BJ (cell line): ENCODE results near the gene SP110. TPM values are rescaled to one million over a fixed set of nuclear protein-coding genes. Genes with fewer than 3 reads are reported as not detected.
A peak's percentile ranks its signal among the peaks of the same experiment; 100 is the strongest.
"Not testable (repeated sequence)": the region's sequence is repeated elsewhere in the genome, so short reads cannot be mapped to it uniquely, and the experiment has no call there.

Experiments
- CTCF ChIA-PET: fragments of 350-600 bp; formaldehyde crosslinking; extraction: SDS; loops from one replicate; lab custom pipeline; 2021; ENCODE audit warnings: antibody characterized with exemption, inconsistent platforms; lab: Yijun Ruan, JAX
- POLR2A ChIA-PET: fragments of 300-600 bp; sonication (Branson Sonifier 250); formaldehyde crosslinking; extraction: SDS; loops from one replicate; lab custom pipeline; 2021; ENCODE audit warnings: antibody characterized with exemption; lab: Charles Lee
- DNase-seq: peaks from one replicate; pipeline ENCODE4 v3.0.0-alpha.2; 2011; ENCODE audit warnings: low read depth
- H3K27me3 ChIP-seq: 2 replicates; pipeline ENCODE4 v1.6.0; 2011; ENCODE audit warnings: low read length; ENCODE audit not compliant: control insufficient read depth, insufficient read depth
- H3K36me3 ChIP-seq: 2 replicates; pipeline ENCODE4 v1.5.1; 2011; ENCODE audit warnings: low read length; ENCODE audit not compliant: control insufficient read depth, insufficient read depth
- H3K4me3 ChIP-seq: 2 replicates; pipeline ENCODE4 v1.5.1; 2011; ENCODE audit warnings: low read depth, mild to moderate bottlenecking, control low read depth, low read length
- polyA plus RNA-seq: library from polyadenylated mRNA; depleted of rRNA; stranded (reverse); fragments of >200 nt; gene quantifications from 2 replicates; pipeline ENCODE4 v1.2.3, GENCODE V29; 2011
- TF ChIP-seq, protein P1 (sequence below): IDR thresholded peaks from 2 replicates; pipeline ENCODE4 v1.5.1; 2011; ENCODE audit warnings: low read depth, mild to moderate bottlenecking, control low read depth, inconsistent platforms, low read length, moderate library complexity; ENCODE audit not compliant: insufficient read depth

The SP110 gene
- polyA plus RNA-seq, 1 experiment = 6.6 TPM

DNA sequence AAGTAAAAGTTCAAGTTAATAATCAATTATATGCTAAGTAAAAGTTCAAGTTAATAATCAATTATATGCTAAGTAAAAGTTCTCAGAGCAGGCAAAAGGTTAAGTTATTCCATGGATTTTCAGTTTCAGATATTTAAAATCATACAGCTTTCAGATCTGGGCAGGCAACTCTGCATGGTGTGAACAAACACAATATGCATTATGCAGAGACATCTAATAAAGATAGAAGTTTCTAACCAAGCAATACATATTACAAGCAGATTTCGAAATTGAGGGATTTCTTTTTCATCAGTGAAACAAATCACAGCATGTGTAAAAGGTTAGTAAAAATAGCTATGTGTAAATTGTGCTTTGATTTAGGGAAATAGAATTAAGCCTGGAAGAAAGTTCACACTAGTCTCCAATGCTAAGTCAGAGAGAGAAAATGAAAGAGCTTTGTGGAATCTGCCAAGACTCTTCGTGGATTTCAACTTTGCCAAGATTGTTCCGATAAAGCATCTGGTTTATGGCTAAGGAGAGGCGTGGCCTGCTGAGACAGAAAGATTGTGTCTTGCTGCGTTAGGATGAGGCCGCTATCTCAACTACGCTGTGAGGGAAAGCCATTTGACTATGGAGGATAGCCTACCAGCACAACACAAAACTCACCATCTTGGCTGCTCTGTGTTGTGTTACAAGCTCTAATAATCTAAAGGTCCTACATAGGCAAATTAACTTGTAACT is 91.0 kb downstream of the SP110 start:
- peak; percentile 28 for DNase-seq
- no peak overlapping the region for H3K4me3 ChIP-seq
- no peaks in the 10 kb centered on the region for H3K36me3 ChIP-seq
- TF ChIP-seq, protein P1, sequence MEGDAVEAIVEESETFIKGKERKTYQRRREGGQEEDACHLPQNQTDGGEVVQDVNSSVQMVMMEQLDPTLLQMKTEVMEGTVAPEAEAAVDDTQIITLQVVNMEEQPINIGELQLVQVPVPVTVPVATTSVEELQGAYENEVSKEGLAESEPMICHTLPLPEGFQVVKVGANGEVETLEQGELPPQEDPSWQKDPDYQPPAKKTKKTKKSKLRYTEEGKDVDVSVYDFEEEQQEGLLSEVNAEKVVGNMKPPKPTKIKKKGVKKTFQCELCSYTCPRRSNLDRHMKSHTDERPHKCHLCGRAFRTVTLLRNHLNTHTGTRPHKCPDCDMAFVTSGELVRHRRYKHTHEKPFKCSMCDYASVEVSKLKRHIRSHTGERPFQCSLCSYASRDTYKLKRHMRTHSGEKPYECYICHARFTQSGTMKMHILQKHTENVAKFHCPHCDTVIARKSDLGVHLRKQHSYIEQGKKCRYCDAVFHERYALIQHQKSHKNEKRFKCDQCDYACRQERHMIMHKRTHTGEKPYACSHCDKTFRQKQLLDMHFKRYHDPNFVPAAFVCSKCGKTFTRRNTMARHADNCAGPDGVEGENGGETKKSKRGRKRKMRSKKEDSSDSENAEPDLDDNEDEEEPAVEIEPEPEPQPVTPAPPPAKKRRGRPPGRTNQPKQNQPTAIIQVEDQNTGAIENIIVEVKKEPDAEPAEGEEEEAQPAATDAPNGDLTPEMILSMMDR = no peak
- no peaks in the 10 kb centered on the region for H3K27me3 ChIP-seq
- ChIA-PET POLR2A (no interaction called here), CTCF (interaction anchor here (1.1 to 1.2 kb wide), 4 partner anchors 18 to 460 kb away, joined by 3 to 4 read pairs (median 3); no protein-coding TSS in a partner anchor)

DNA sequence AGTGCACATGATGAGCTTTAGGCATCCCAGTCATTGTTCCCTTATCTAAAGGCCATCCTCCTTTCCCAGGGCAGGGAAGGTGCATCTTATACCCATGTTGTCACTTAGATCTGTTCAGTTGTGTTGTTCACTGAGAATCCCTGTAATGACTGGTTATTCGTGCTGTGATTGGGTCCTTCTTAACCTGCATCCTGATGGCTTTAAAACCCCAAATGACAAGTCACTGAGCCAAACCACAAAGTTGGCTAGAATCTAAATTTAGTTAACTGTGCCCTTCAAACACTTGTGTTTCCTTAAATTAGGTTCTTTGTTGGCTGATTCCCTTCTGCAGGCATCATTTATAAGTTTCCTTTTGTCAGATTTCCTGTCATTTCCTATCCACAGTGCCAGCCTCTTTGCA is 92.6 kb downstream of the SP110 start:
- ChIA-PET CTCF (interaction anchor here (1.0 kb wide), 1 partner anchor 119 kb away, joined by 3 read pairs; no protein-coding TSS in a partner anchor), POLR2A (no interaction called here)
- no peaks in the 10 kb centered on the region for H3K27me3 ChIP-seq
- no peaks in the 10 kb centered on the region for H3K36me3 ChIP-seq
- no peak overlapping the region for H3K4me3 ChIP-seq
- no peak for DNase-seq
- TF ChIP-seq, protein P1 = no peak

DNA sequence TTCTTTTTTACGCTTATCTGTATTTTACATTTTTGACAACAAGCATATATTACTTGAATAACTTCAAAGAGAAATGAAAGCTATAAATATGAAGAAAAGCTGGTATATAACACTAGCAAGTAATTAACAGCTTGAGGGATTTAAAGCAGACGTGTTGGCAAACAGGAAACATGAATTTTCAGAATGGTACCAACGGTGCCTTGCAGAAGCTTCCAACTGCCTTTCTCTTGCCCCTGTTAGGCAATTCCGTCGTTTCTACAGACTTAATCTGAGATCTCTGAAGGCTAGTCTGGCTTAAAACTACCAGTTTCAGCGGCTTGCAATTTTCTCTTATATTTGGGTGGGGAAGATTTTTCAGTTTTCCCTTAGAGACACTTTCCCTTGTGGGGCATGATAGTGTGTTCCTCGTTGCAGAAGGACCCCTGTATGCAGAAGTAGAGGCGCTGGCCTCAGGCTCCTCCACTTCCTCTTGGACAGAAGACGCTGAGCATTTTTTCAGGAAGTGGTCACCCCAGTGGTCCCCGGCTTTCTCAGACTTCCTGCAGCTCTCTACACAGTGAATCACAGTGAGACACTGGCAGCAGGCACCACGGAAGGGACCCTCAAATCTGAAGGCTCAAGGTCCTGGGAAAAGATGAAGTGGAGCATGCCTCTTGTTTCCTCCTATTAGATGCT is 94.9 kb downstream of the SP110 start:
- no peaks in the 10 kb centered on the region for H3K36me3 ChIP-seq
- TF ChIP-seq, protein P1 = no peak
- H3K4me3 ChIP-seq = no peak overlapping the region
- ChIA-PET POLR2A (no interaction called here), CTCF (interaction anchor here (1.0 to 1.6 kb wide), 2 partner anchors 8 to 58 kb away, joined by 3 to 7 read pairs; no protein-coding TSS in a partner anchor)
- no peak for DNase-seq
- H3K27me3 ChIP-seq = no peaks in the 10 kb centered on the region

DNA sequence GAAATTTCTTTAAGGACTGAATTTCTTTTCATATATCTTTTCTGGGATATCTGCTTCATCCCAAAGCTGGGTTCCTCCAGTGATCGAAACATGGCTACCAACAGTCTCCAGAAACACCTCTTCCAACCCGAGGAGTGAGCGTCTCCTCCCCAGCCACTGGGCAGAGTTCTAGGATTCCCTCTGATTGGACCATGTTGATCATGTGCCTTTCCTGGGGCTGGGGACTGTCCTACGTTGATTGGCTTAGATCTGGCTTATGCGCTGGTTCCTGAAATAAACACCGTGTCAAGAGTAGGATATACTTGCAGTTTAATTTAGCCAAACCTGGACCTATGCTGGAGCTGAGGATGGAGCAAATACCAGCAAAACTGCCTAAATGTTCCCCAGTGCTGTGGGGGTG is 95.5 kb downstream of the SP110 start:
- Histone ChIP-seq H3K27me3 (no peaks in the 10 kb centered on the region), H3K4me3 (no peak overlapping the region), H3K36me3 (no peaks in the 10 kb centered on the region)
- TF ChIP-seq, protein P1 = no peak
- DNase-seq = no peak
- POLR2A ChIA-PET = no interaction called here
- CTCF ChIA-PET = interaction anchor here (1.0 to 1.6 kb wide), 3 partner anchors 8 to 58 kb away, joined by 3 to 7 read pairs (median 3); no protein-coding TSS in a partner anchor

DNA sequence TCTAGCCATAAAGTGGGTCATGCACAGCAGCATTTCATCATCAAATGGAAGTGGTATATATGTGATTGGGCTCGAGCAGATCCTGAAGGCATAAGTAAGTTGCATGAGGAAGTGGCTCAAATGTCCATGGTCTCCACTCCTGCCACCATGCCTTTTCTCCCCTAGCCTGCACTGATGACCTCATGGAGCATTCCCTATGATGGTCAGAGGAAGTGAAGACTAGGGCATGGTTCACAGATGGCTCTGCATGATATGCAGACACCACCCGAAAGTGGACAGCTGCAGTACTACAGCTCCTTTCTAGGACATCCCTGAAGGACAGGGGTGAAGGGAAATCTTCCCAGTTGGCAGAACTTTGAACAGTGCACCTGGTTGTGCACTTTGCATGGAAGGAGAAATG is 99.4 kb downstream of the SP110 start:
- H3K27me3 ChIP-seq, CTCF ChIA-PET, DNase-seq, POLR2A ChIA-PET, H3K4me3 ChIP-seq, H3K36me3 ChIP-seq: not testable (repeated sequence)

DNA sequence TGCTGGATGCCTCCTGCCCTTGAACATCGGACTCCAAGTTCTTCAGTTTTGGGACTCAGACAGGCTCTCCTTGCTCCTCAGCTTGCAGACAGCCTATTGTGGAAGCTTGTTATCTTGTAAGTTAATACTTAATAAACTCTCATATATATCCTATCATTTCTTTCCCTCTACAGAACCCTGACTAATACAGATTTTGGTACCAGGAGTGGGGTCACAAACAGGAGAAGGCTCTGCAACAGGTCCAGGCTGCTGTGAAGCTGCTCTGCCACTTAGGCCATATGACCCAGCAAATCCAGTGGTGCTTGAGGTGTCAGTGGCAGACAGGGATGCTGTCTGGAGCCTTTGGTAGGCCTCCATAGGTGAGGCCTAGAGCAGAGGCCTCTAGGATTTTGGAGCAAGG is 100.0 kb downstream of the SP110 start:
- POLR2A ChIA-PET, H3K36me3 ChIP-seq, H3K27me3 ChIP-seq, DNase-seq, CTCF ChIA-PET, H3K4me3 ChIP-seq: not testable (repeated sequence)
